ACHN (cell line): Measurements from ENCODE around the gene ACD.

Experiments used
- DNase-seq: peaks from one replicate; pipeline ENCODE4 v3.0.0-alpha.2; 2015
- in situ Hi-C: cut with HindIII; loops from 2 replicates; pipeline ENCODE4 v1.10.0; 2017; ENCODE audit warnings: low sequenced_read_pairs, low pct_ligation_motif_present, low pct_unique_long_range_greater_than_20kb

ACD gene

DNA sequence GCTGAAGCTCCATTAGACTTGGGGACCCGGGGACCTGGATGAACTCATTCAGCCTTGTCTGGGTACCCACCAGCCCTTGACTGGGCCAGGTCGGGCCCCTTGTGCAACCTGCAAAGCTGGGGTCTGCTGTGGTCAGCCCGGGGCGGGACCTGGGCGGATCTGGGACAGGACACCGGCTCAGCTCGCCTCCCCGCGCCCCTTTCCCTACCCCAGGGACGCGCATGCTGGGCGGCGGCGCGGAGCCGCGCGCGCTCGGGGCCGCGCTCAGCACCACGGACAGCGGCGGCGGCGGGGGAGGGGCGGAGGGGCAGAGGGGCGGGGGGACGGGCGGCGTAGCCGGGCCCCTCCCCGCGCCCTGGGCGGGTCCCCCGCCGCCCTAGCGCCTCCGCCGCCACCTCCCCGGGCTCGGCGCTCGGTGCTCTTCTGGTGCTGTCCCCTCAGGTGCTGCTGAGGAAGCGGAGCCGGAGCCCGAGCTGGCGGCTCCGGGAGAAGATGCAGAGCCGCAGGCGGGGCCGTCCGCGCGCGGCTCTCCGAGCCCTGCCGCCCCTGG lies 7.4 kb downstream of the ACD start:
- in situ Hi-C loops, result no loop called here

DNA sequence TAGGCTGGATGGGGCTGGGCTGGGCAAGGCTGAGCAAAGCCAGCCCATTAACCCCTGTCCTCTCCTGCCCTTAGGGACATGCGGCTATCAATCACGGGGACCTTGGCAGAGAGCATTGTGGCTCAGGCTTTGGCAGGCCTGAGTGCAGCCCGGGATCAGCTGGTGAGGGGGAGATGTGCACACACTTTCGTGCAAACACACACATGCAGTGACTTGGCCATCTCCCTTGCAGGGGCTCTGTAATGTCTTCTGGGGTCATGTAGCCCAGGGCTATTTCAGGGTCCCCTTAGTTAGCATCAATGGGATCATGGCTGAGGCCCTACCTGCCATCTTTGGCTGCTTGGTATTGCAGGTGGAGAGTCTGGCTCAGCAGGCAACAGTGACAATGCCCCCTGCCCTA lies 8.2 kb downstream of the ACD start:
- DNase-seq, result no peak
- in situ Hi-C loops, result no loop called here

More for the DNA sequence above, 7.4 kb downstream of the ACD start:
- DNase-seq, result peak; percentile 74

DNA sequence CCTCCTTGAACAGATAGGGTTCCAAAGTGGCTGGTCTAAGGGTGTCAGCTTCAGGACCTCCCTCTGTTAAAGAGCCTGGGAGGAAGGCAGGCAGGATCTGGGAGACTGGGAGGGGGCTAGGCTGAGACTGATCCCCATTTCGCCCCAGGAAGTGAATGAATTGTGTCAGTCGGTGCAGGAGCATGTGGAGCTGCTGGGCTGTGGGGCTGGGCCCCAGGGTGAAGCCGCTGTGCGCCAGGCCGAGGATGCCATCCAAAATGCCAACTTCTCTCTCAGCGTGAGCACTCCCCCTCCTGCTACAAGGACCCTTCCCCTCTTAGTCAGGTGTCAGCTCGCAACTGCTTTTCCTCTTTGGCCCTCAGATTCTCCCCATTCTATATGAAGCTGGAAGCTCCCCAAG lies 9.0 kb downstream of the ACD start:
- in situ Hi-C loops, result no loop called here
- no peak for DNase-seq

DNA sequence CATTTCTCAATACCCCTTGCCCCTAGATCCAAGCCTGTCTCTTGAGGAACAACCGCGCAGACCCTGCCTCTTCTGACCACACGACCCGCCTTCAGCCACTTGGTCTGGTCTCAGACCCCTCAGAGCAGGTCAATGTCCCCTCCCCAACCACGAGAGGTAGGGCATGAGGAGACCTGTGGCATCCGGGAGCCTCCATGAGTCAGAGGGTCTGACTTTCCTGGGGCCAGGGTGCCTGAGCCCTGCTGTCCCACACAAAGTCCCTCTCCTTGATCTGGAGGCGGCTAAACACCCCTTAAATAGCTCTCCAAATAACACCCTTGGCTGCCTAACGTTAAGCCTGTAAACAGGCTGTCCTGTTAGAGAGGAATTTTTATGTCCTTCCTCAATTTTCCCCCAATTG lies 10.0 kb downstream of the ACD start:
- in situ Hi-C loops, result no loop called here
- DNase-seq, result no peak

DNA sequence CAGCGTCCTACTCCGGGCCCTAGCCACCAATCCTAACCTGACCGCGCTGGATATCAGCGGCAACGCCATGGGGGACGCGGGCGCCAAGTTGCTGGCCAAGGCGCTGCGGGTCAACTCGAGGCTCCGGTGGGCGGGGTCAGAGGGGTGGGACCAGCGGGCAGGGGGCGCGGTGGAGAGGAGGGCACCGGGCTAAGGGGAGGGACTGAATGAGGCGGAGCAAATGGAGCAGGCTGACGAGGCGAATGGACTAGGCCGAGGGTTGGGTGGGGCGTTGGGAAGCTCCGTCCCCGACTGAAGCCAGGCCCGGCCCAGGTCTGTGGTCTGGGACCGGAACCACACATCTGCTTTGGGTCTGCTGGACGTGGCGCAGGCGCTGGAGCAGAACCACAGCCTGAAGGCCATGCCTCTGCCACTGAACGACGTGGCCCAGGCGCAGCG lies 10.5 kb downstream of the ACD start:
- DNase-seq, result peak; percentile 21
- in situ Hi-C loops, result no loop called here

DNA sequence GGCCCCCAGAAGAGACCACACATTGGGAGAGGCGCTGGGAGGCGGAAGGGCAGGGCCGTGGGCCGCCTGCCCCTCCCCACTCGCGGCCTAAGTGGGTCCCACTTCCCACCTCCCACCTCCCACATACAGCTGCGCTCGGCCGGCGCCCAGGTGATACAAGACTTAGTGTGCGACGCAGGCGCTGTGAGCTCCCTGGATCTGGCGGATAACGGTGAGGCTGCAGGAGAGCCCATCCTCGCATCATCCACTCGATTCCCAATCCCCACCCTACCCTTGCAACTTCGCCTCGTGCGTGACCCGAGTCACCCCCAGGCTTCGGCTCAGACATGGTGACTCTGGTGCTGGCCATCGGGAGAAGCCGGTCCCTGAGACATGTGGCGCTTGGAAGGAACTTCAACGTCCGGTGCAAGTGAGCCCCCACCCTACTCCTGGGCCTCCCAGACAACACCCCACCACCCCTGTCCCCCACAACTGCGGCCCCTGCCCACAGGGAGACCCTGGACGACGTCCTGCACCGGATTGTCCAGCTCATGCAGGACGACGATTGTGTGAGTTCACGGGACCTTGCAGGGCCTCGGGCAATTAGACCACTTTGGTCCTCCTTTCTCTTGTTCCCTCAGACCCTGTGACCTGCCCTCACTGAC lies 11.2 kb downstream of the ACD start:
- DNase-seq, result no peak
- in situ Hi-C loops, result no loop called here

DNA sequence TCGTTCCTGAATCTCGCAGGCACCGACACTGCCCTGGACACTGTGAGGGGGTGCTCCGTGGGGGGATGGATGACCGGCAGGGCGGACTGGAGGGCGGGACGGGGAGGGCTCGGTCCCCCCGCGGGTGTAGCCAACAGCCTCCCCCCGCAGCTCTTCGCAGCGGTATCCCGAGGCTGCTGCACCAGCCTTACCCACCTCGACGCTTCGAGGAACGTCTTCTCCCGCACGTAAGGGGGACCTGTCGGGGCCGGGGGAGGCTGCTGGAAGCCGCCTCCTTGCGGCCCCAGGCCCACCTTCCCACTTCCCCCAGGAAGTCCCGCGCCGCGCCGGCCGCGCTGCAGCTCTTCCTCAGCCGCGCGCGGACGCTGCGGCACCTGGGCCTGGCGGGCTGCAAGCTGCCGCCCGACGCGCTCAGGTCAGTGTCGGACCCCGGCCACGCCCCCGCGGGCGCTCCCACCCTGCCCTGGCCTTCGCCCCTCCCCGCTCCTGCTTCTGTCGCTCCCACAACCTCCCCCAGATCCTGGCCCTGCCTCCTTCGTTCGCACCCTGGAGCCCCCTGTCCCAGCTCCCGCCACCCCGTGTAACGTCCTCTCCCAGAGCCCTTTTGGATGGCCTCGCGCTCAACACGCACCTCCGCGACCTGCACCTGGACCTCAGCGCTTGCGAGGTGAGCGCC lies 11.8 kb downstream of the ACD start:
- in situ Hi-C loops, result no loop called here
- no peak for DNase-seq

DNA sequence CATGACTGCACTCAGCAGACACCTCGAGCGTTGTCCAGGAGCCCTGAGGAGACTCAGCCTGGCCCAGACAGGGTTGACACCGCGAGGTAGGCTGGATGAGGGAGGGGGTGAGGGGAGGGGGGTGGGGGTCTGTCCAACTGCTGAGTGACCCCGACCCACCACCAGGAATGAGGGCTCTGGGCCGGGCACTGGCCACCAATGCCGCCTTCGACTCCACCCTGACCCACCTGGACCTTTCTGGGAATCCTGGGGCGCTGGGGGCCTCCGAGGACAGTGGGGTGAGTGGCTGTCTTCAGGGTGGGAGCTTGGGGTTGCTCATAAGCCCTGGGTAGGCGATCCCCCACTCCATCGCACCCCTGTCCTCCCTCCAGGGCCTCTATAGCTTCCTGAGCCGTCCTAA lies 12.4 kb downstream of the ACD start:
- in situ Hi-C loops, result no loop called here
- no peak for DNase-seq

DNA sequence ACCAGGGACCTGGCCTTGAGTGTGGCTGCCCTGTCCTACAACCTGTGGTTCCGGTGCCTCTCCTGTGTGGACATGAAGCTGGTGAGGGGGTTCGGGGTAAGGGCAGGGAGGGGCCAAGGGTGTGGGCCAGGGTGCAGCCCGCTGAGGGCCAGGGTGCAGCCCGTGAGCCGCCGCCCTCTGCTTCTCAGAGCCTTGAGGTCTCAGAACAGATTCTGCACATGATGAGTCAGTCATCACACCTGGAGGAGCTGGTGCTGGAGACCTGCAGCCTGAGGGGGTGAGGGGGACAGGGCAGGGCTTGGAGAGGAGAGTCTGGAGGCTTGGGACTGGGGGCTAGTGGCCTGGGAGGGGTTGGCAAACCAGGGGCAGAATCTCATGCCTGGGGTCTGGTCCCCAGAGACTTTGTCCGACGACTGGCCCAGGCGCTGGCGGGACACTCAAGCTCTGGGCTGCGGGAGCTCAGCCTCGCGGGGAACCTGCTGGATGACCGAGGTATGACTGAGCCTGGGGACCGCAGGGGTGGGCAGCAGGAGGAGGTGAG lies 12.9 kb downstream of the ACD start:
- in situ Hi-C loops, result no loop called here
- no peak for DNase-seq

DNA sequence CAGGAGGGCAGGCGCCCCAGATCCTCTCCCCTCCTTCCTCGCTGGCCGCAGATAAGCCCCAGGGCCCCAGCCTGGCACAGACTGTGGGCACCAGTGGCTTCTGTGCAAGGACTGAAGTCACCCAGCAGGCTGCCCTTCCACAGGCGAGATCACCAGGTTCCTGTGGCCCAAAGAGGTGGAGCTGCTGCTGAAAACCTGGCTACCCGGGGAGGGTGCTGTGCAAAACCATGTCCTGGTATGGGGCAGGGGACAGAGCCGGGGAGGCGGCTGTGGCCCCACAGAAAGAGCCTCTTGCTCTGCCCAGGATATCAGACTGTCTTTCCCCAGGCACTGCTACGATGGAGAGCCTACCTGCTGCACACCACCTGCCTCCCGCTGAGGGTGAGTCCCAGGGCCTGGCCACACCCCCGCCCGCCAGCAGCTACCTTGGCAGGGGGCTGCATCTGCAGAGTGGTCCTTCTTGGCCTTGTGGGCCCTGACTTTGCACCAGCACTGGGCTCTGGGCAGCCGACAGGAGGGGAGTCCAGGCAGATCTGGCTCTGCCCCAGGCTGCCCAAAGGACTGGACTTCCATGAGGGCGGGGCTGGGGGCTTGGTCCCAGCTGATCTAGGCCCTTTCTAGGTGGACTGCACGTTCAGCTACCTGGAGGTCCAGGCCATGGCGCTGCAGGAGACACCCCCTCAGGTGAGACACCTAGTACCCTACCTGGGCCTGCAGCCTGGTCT lies 14.5 kb downstream of the ACD start:
- in situ Hi-C loops, result no loop called here
- no peak for DNase-seq

DNA sequence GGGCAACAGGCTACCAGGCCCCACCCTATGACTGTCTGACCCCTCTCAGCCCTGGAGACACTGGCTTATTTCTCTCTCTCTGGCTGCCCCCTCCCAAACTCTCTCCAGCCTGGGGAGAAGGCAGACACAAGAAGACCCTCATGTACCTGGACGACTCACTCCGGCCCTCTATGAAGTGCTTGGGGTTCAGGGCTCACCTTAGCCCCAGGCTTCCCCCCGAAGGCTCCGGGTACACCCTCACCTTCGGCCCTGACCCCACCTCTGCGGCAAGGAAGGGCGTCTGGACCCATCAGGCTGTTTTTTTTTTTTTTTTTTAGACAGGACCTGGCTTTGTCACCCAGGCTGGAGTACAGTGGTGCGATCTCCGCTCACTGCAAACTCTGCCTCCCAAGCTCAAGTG lies 16.0 kb downstream of the ACD start:
- in situ Hi-C loops, result no loop called here
- no peak for DNase-seq

DNA sequence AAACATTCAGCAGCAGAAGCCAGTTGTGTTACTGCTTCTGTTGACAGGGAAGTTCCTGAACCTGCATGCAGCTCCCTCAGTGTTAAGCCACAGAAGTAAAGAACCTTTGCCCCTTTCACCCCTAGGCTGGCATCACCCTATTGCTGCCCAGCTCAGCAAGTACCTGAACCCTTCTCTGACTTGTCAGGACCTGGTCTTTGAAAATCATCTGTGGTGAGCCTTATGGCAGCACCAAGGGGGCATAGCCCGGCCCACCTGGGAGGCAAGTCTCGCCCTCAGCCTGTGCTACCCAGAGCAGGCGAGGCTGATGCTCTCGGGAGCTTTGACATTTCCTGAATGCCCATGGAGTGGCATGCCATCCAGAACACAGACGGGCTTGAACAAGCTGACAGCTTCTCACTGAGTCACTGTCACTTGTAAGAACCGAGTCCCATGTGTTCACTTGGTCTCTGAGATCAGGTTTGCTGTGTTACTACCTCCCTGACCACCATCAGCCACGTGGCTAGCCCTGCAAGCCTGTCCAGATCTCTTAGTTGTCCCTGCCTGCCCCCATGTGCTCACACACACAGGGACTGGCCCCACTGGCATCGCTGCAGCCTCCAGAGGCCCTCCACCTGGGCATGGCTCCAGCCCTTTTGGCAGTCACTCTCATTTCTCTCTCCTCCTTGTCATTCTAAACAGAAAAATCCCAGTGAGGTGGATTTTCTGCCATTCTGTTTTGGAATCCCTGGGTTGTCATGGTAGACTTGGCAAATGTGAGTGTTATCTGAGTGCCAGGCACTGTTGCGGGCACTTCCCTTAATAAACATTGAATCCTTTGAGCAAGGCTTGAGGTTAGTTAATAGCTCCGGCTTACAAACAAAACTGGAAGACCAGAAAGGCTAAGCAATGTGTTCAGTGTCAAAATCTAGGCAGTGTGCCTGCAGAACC lies 18.0 kb downstream of the ACD start:
- in situ Hi-C loops, result no loop called here
- no peak for DNase-seq

DNA sequence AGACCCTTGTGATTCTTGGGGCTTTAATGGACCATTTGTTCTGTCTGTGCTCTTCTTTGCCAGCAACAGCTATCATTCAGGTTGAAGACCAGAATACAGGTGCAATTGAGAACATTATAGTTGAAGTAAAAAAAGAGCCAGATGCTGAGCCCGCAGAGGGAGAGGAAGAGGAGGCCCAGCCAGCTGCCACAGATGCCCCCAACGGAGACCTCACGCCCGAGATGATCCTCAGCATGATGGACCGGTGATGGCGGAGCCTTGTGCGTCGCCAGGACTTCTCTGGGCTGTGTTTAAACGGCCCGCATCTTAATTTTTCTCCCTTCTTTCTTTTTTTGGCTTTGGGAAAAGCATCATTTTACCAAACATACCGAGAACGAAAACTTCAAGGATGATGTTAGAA lies 22.4 kb downstream of the ACD start:
- in situ Hi-C loops, result no loop called here
- no peak for DNase-seq

DNA sequence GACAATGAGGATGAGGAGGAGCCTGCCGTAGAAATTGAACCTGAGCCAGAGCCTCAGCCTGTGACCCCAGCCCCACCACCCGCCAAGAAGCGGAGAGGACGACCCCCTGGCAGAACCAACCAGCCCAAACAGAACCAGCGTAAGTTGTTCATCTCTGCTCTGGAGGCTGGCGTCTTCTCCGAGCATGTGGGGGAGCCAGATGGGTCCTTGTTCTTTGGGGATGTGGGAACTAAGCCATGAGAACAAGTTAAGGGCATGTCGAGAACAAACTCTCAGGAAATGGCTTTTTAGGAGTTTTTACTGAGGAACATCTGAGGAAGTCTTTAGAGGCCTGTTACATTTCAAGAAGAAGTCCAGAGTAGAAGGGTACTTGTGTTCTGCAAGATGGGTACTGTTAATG lies 23.3 kb downstream of the ACD start:
- in situ Hi-C loops, result no loop called here
- DNase-seq, result no peak

DNA sequence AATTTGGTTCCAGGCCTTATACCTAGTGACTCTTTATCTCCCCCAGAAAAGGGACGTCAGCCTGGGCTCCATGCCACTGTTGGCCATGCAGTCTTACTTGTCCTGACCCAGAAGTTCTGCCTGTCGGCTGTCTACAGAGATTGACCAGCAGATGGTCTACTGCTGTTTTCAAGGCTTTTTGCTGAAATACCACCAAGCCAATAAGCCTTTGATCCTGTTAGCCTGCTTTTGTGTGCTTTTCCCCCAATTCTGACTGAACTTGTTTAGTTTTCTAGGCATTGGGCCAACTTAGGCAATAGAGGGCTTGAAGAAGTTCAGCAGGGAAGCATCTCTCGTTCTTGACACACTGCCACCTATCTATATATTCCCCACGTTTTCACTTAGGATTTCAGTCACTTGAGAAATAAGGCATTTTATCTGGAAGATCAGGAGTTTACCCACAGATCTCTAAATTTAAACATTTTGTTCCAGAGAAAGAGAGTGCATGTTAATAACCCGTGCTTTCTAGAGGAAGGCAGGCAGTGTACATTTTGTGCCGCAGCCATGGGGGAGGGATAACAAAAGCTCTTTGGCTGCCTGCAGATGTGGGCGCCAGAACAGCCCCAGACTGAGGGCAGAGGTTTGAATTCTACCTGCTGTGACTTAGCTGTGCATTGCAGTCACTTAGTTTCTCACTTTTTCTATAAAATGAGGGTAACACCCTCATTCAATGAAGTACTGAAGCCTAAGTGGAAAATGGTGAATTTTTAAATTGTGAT lies 27.5 kb downstream of the ACD start:
- in situ Hi-C loops, result no loop called here
- DNase-seq, result no peak

DNA sequence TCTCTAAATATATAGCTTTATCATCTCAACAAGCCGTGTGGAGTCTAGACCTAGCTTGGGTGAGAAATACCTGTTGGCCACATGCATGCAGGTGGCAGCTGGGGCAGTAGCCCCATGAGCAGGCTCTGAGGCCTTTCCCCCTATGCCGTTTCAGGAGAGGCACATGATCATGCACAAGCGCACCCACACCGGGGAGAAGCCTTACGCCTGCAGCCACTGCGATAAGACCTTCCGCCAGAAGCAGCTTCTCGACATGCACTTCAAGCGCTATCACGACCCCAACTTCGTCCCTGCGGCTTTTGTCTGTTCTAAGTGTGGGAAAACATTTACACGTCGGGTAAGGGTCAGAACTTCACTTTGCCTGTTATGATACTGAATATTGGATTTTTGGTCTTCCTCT lies 31.8 kb downstream of the ACD start:
- in situ Hi-C loops, result no loop called here
- DNase-seq, result no peak

DNA sequence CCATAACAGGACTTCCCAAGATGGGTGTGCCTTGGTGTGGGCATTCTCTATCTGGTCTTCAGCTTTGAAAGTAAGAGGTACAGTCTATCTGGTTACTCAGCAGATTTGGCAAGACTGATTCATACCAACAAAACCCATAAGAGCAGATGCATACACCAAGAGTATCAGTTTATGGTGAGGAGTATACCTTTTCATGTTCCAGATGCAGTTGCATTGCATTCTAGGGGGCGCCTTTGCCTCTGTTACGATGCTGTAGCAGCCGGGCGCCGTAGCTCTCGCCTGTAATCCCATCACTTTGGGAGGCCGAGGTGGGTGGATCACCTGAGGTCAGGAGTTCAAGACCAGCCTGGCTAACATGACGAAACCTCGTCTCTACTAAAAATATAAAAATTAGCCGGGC lies 46.3 kb downstream of the ACD start:
- DNase-seq, result no peak
- in situ Hi-C loops, result no loop called here

DNA sequence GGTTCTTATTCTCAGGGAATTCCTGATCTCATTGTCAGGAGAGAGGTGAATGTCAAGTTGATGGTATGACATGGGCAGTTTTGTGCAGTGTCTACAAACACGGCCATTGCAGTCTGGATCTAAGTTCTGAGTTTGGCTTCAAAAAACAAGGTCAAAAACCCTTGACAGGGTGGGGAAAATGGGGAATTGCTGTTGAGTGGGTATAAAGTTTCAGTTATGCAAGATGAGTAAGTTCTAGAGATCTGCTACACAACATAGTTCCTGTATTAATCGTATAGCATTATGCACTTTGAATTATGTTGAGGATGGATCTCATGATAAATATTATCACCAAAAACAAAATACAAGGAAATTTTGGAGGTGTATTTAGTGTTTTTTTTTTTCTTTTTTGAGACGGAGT lies 51.7 kb downstream of the ACD start:
- DNase-seq, result no peak
- in situ Hi-C loops, result no loop called here
